Anterior cingulate cortex (tissue), 58 donors: ENCODE measurements around the gene EDN2.

ENCODE experiments used
- DNase-seq, 58 donors: peaks; one replicate each; lab custom pipeline; 2025; lab: John Stamatoyannopoulos, UW

EDN2 gene

DNA sequence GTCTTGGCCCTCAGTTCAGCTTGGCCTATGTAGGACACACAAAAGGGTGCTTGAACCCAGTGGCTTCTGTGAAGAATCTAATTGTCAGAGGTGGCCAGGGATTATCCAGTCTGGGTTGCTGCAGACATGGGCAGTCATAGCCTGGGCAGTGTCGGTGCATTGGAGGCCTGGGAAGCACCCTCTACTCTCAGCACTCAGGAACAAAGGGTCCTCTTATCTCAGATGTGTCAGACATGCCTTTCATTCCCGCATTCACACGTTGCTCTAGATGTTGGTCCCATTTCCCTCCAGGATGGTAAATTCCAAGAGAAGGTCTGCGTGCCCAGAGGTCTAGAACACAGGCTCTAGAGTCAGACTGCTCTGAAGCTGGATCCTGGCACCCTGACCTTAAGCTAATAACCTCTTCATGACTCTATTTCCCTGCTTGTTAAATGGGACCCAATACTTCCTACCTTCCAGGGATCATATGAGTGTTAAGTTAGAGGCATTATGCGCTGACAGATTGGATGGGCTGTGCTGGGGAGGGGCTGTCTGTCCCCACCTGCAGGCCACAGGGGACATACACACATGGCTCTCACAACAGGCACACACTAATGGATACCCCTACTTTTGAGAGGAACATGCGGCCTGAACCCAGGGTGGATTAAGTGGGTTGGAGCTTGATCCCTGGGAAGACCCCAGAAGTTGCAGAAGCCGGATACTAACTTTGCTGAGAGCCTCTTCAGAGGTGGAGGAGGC, 16.5 kb upstream of the EDN2 start:
- no peak for DNase-seq

DNA sequence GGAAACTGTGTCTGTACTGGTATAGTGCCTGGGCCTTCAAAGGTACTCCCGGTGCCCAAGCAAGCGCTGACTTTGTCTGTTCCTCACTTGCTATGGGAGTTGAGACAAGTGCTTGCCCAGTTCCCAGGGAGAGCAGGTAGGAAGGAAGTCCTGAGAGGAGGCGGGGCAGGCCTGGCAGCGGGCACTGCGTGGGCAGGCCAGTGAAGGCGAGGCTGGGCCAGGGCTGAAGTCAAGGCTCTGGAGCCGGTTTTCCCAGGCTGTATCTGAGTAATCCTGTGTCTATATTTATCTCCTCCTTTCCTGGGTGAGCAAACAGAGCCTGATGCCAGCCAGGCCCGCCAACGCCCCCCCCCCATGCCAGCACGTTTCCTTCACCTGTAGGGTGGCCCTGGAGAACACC, 15.9 kb upstream of the EDN2 start:
- DNase-seq: peak in 1 of 58 donors; percentile 31

DNA sequence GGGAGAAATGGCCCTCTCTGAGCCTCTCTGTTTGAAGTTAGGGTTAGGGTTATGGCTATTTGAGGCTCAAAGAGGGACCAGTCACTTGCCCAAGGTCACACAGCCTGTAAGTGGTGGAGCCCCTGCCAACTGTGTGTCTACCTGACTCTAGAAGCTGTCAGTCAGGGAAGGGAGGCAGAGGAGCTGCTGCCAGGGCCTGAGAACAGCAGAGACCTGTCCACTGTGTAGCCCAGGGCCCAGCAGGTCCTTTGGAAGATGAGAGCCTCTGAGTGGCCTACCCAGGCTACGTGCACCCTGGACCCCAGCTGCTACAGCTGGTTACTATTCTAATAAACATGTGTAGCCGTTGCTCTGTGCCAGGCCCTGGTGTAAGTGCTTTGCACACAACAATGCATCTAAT, 15.1 kb upstream of the EDN2 start:
- no peak for DNase-seq

DNA sequence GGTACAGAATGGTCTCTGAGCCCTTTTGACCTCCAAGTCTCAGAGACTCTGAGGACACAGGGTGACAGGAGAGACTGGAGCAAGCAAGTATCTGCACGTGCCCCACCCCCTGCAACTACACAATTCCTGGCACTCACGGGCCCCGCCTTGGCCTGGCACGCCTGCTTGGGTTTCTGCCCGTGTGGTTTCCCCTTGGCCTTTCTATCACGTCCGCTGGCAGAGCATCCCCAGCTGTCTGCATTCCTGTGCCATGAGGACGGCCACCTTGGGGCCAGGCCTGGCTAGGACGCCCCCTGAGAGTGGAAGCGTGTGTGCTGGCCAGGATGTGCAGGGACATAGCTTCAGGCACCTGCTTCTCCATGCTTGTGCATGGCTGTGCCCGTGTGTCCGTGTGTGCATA, 14.3 kb upstream of the EDN2 start:
- DNase-seq: peak in 1 of 58 donors; percentile 19

DNA sequence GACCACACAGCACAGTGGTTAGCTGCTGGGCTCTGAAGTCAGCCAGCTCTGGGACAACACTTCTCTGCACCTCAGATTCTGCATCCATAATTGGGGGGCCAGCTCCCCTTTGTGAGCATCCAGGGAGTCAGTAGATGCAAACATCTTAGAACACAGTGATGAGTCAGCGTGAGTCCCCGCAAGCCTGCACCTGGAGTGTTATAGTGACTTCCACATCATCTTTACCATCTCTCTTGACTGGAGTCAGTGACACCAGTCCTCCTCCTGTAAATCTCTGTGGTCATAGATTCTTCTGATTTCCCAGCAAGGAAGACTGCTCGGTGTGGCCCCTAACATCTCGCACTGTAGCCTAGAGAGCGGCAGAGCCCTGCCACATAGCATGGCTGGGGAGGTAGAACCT, 13.9 kb upstream of the EDN2 start:
- no peak for DNase-seq

DNA sequence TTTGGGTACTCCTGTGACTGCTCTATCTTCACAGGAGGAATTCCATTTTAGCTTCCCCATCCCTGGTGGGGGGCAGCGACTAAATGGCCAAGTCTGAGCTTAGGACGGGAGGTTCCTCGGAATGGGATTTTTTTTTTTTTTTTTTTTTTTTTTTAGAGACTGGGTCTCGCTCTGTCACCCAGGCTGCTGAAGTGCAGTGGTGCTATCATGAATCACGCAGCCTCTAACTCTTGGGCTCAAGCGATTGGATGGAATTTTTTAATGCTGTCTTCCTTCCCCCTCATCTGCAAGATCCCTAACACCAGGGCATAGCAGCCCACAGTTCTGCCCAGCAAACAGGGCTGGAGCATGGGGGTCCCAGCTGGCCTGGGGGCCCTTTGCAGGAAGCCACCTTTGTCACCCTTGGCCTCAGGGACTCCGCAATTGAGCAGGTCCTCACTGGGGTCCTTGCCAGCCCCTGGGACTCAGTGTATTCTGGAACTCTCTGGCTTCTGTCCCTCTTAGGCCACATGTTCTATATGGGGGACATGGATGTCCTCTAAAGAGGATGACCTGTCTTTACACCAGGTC, 13.1 kb upstream of the EDN2 start:
- no peak for DNase-seq

DNA sequence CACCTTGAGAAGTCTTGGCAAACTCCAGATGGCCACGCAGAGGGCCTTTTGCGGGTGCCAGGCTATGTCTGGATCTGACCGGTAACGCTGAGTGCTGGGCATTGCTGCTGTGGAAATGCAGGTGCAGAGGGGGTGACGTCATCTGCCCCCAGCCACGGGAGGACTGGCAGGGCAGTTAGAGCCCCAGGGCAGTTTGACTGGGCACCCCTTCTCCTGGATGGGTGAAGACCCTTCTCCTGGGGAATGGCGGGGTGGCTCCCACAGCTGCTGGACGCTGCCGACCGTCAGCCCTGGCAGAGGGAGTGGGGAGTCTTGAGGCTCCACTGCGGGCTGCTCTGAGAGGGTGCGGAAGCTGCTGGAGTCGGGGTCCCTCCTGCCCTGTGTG, 12.6 kb upstream of the EDN2 start:
- DNase-seq: peak in 3 of 58 donors; percentile 24 to 65 (median 24)

DNA sequence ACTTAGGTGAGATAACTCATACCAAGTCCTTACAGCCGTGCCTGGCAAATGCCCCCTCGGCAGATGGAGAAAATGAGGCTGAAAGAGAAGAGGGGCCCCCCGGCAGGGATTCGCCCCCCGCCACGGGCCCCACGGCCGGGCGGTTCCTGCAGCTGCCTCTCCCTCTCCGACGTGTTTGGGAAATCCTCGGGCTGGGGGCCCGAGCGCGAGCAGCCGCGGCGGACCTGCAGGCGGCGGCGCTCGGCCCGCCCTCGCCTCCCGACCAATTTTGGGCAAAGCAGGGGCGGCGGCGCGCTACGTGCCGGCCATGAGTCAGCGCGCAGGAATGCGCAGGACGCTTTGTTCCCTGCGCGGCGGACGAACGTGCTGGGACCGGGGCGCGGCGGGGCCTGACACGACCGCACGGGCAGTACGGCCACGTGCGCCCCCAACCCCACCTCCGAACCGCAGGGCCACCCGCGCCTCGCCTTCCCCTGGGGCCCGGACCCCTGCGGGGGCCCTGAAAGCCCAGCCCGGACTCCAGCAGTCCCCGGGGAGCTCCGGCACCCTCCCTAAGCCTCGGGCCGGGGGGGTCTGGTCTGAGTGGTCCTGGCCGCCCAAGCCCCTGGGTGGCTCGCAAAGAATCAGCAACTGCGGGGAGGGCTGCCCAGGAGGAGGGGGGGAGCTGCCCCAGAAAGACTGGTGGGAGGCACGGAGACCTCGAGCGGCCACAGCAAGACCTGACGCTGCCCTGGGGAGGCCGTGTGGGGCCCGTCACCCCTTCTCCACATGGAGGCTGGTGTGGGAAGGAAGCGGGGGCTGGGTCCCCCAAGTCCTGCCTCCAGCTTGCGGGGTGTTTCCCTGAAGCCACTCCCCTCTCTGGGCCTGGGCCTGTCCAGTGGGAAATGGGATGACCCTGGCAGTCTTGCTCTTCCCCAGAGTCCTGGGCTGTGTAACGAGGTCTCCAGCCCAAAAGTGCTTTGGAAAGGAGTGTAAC, 11.9 kb upstream of the EDN2 start:
- DNase-seq: peak in 32 of 58 donors; percentile 14 to 78 (median 30)

DNA sequence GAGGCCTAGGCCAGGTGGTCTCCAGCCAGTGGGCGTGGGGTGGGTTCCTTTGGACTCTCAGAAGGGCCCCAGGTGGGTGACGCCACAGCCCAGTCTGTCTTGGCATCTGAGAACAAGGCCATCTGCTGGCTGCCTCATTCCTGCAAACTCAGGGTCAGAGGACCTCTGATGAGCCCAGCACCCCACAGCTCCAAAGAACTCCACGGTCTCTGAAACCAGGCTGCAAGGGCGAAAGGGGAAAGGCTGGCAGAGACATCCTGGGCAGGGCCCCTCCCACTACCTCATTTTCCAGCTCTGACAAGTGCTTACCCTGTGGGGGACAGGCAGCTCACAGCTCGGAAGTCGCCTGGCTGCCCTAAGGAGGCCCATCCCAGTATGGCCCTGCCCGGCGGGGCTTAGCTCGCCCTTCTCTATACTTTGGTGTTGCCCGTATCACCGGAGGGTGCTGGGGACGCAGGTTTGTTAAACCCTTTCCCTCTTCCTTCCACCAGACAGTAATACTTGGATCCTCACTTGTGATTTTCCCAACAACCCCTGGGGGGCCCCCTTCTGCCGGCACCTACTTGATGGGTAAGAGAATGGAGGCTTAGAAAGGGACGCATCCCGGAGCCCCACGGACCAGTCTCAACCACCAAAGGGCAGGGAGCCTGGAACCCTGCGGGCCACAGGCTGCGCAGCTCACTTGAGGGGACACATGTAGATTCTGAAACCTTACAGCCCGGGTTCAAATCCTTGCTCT, 10.9 kb upstream of the EDN2 start:
- peak in 23 of 58 donors; percentile 12 to 48 (median 28) for DNase-seq

DNA sequence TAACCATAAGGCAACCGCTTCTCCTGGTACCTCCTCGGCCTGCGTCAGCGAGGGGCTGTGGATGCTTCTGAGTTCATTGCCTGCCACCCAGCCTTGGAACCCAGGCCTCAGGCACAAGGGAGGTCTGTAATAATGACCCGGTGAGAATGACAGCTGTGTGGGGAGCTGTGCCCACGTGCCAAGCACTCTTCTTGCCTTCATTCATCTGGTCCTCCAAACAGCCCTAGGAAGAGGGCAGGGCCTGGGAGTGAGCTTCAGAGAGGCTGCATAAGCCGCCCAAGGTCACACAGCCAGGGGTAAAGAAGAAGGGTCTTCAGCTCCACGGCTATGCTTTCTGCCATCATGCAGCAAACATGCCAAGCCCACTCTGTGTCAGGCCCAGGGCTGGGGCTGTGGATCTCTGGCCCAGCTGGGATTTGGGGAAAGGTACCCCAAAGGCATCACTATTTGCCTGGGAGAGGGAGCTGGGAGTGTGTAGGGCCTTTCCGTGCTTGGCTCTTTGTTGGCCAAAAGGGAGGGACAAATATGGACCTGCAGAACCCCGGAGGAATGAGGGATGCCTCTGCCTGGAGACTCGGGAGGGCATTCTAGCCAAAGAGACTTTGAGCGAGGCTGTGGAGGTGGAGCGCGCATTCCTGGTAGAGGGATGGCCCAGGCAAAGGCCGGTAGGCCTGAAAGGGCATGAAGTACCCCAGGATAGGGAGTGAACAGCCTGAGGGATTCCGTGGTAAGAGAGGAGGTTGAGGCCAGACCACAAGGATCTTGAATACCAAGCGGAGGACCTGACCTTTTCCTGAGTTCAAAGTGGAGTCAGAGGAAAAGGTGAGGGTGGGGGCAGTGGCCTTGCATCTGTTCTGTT, 10.1 kb upstream of the EDN2 start:
- no peak for DNase-seq

DNA sequence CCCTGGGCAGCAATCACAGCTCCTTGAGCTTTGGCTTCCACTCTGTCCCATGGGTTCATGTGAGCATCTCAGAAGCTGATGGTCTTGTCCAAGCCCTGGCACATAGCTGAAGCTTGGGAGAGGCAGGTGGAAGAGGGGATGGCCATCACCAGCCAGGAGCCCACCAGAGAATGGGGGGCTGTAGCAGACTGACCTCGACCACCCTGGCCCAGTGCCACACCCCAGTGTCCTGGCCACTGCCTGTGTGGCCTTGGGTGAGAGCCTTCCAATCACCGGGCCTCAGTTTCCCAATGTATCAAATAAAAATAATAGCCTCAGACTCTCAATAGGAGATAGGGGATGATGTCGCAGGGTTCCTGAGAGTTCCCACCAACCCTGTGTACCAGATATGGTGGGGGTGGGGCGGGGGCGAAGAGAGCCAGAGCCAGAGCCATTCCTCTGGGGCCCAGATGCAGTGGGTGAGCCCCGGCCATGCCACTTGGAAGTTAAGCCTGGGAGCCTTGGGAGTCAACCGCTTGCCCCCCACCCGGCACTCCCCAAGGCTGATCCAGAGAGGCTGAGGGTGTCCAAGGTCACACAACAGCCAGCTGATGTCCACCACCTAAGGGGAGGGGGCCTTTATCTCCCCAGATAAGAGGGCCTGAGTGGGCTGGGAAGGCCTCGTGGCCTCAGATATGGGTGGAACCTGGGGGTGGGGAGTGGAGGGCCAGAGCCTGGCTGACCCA, 9.3 kb upstream of the EDN2 start:
- DNase-seq: no peak

DNA sequence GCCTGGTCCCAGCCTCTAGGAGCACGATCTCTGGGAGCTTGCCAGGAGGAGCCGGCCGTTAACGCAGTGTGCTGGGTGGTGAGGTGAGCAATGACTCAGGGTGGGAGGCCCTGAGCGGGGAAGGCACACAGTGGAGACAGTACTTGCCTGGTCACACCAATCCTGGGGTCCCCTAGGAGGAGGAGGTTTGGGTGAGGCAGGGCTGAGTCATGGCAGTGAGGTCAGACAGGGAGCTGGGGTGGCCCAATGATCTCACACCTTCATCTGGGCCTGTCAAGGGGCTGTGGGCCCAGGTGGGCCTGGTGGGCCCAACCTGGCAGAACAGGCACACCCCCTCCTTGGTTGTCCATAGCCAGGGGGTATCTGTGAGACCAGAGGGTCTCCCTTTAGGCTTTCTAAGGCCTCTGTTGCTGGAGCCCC, 8.6 kb upstream of the EDN2 start:
- DNase-seq: no peak

DNA sequence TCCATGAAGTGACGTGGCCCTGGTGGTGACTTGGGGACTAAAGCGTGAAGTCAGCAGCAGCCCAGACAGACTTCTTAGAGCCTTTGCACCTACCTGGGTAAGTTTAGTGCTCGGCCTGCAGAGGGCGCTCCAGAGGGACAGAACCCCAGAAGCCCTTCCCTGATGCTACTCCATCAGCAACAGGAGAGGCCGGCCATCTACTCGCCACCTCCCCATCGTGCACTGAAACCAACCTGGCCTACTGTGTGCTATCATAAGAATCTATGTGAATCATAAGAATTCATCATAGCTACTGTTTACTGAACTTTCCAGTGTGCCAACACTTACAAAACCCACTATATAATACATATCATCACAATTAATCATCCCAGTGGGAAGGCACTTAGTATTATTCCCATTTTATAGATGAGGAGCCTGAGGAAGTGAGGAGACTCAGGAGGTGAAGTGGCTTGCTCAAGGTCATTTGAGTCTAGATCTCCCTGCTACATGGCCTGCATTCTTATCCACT, 7.9 kb upstream of the EDN2 start:
- DNase-seq: no peak

DNA sequence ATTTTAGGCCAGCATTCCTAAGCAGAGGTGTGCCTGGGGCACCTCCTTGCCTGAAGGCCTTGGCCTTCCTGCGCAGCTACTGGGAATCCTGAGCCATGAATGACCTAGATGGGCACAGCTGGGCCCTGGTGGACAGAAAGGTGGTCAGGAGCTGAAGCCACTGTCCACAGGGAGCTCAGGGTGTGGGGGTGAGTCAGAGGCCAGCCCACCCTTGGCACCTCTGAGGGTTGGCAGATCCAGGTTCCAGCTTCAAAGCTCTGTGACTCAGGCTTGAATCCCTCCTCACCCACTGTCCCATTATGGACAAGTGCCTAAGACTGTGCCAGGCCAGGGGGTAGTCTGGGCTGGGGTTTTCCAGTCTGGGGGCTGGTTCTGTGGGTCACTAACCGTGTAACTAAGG, 6.4 kb upstream of the EDN2 start:
- no peak for DNase-seq

DNA sequence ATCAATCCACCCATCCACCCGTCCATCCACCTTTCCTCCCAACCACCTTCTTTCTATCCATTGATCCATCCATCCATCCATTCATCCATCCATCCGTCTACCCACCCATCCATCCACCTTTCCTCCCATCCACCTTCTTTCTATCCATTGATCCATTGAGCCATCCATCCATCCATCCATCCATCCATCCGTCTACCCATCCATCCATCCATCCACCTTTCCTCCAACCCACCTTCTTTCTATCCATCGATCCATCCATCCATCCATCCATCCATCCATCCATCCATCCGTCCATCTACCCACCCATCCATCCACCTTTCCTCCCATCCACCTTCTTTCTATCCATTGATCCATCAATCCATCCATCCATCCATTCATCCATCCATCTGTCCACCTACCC, 5.1 kb upstream of the EDN2 start:
- DNase-seq: no peak

DNA sequence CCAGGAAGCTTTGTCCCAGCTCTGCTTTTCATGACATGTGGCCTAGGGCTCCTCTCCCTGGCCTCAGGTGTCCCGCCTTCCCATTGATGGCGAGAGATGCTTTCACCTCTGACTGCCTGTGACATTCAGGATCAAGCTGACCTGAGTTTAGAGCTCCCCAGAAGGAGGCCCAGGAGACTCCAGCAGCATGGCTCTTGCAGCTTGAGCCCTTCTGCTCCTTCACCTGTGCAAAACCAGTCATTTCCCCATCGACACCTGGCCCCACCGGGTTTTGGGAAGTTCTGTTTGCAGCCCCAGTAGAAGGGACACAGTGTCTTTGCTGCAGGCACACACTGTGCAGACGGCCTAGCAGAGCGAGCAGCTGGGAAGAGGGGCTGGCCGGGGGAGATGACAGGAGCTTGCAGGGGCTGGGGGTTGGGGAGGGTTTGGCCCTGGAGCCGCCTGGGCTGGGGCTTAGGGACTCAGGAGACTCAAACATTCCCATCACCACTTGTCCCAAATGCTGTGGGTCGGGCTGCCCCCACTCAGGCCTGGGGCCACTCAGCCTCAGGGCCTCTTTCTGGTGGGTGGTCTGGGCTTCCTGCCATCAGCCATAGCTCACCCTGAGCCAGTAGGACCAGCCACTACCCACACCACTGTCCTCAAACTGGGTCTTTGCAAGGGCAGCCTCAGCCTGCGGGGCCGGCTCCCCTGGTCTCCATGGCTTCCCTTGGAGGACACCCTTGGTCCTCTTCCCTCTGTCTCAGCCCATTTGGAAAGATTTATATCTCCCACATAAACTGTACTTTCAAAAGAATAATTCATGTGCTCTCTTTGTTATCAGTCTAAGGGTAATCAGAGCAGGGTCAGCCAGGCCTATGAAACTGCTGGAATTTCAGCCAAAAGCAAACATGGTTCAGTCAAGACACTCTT, 3.8 kb upstream of the EDN2 start:
- no peak for DNase-seq
